MCF 10A (cell line): ENCODE data around the gene CFAP69. TPM values are rescaled to one million over a fixed set of nuclear protein-coding genes. Genes with fewer than 3 reads are reported as not detected.

Experiments used
- BruUV-seq: library from RNA; stranded (reverse); fragments of 400-500 nt; replicated peaks from 2 replicates; lab custom pipeline; 2021; lab: Mats Ljungman, UMichigan
- CTCF ChIA-PET: fragments of 300-600 bp; sonication (Branson Sonifier 250); formaldehyde crosslinking; extraction: SDS; loops from one replicate; lab custom pipeline; 2021; ENCODE audit warnings: antibody characterized with exemption, inconsistent platforms; lab: Yijun Ruan, JAX
- POLR2A ChIA-PET: fragments of 300-600, 350-650 bp; sonication (Branson Sonifier 250); formaldehyde crosslinking; extraction: SDS; loops from one replicate; lab custom pipeline; 2020; ENCODE audit warnings: antibody characterized with exemption, inconsistent platforms; lab: Yijun Ruan, JAX
- DNase-seq: peaks from one replicate; pipeline ENCODE4 v3.0.0-alpha.2; 2018; ENCODE audit not compliant: unreplicated experiment
- H3K27ac Mint-ChIP-seq: one replicate; pipeline ENCODE4 v1.8.0; 2022; ENCODE audit warnings: mild to moderate bottlenecking, low read depth, mixed read lengths; ENCODE audit not compliant: unreplicated experiment
- H3K27me3 Mint-ChIP-seq: one replicate; pipeline ENCODE4 v1.8.0; 2022; ENCODE audit warnings: mixed read lengths; ENCODE audit not compliant: insufficient read depth, unreplicated experiment
- H3K36me3 Mint-ChIP-seq: one replicate; pipeline ENCODE4 v1.8.0; 2022; ENCODE audit warnings: mild to moderate bottlenecking, moderate library complexity, mixed read lengths; ENCODE audit not compliant: insufficient read depth, unreplicated experiment
- H3K4me1 Mint-ChIP-seq: one replicate; pipeline ENCODE4 v1.8.0; 2022; ENCODE audit warnings: mixed read lengths; ENCODE audit not compliant: insufficient read depth, unreplicated experiment
- H3K4me3 Mint-ChIP-seq: one replicate; pipeline ENCODE4 v1.8.0; 2022; ENCODE audit warnings: mild to moderate bottlenecking, moderate library complexity, mixed read lengths; ENCODE audit not compliant: unreplicated experiment
- H3K9me3 Mint-ChIP-seq: one replicate; pipeline ENCODE4 v1.8.0; 2022; ENCODE audit warnings: mixed read lengths; ENCODE audit not compliant: unreplicated experiment
- CTCF ChIP-seq: fragments of 200-600 bp; IDR thresholded peaks from one replicate; pipeline ENCODE4 v1.8.0; 2022; ENCODE audit warnings: antibody characterized with exemption, mild to moderate bottlenecking; ENCODE audit not compliant: unreplicated experiment
- intact Hi-C: fragments of 100-400 bp; cut with micrococcal nuclease; formaldehyde crosslinking; loops from 2 replicates; pipeline ENCODE4 v1.14.1; 2022
- total RNA-seq: library from RNA; stranded (reverse); gene quantifications from 2 replicates; pipeline ENCODE4 v1.2.3, GENCODE V29; 2022

The CFAP69 gene
- total RNA-seq, 1 experiment from 2014 or later: 2.9 TPM

DNA sequence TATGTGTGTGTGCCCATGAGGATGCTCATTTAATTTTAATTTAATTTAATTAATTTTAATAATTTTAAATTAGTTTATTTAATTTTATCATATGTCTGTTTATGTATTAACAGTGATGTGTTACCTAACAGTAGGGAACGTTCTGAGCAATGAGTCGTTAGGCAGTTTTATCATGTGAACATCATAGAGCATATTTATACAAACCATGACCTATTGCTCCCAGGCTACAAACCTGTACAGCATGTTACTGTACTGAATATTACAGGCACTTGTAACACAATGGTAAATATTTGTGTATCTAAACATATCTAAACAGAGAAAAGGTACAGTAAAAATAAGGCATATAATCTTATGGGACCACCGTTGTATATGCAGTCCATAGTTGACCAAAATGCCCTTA, 13.7 kb upstream of the CFAP69 start:
- Mint-ChIP-seq H3K36me3 (no peaks in the 10 kb centered on the region), H3K4me3 (no peak overlapping the region), H3K9me3 (no peaks in the 10 kb centered on the region), H3K27me3 (peaks cover 10% of the 10 kb centered on the region), H3K27ac (no peak overlapping the region), H3K4me1 (no peaks in the 10 kb centered on the region)
- no peak for TF ChIP-seq CTCF
- DNase-seq: no peak
- CTCF ChIA-PET: no interaction called here
- POLR2A ChIA-PET: no interaction called here
- intact Hi-C loops: no loop called here
- BruUV-seq: no TSS peak

GRCh38 chr7:90232430-90232829, 12.5 kb upstream of the CFAP69 start:
- CTCF ChIA-PET: no interaction called here
- BruUV-seq: no TSS peak
- no peak for TF ChIP-seq CTCF
- Mint-ChIP-seq H3K9me3 (no peaks in the 10 kb centered on the region), H3K27ac (no peak overlapping the region), H3K4me3 (no peak overlapping the region), H3K36me3 (no peaks in the 10 kb centered on the region), H3K4me1 (no peaks in the 10 kb centered on the region), H3K27me3 (peaks cover under 1% of the 10 kb centered on the region)
- no peak for DNase-seq
- intact Hi-C loops: no loop called here
- POLR2A ChIA-PET: interaction anchor here (0.7 kb wide), 1 partner anchor 12 kb away, joined by 4 read pairs; no protein-coding TSS in a partner anchor

- no TSS peak for BruUV-seq
- intact Hi-C loops: no loop called here
- H3K36me3 Mint-ChIP-seq: no peaks in the 10 kb centered on the region
- ChIA-PET CTCF (no interaction called here), POLR2A (no interaction called here)
- H3K4me3 Mint-ChIP-seq: no peak overlapping the region
- no peak for TF ChIP-seq CTCF
- no peaks in the 10 kb centered on the region for H3K9me3 Mint-ChIP-seq
- no peaks in the 10 kb centered on the region for H3K27me3 Mint-ChIP-seq
- DNase-seq: no peak
- H3K27ac Mint-ChIP-seq: no peak overlapping the region
- H3K4me1 Mint-ChIP-seq: no peaks in the 10 kb centered on the region
Observed at GRCh38 chr7:90233569-90233968, 11.4 kb upstream of the CFAP69 start.

- BruUV-seq: no TSS peak
- CTCF ChIA-PET: no interaction called here
- POLR2A ChIA-PET: interaction anchor here (0.9 kb wide), 1 partner anchor 14 kb away, joined by 3 read pairs; no protein-coding TSS in a partner anchor
- Mint-ChIP-seq H3K27ac (no peak overlapping the region), H3K27me3 (no peaks in the 10 kb centered on the region), H3K9me3 (no peaks in the 10 kb centered on the region), H3K4me1 (no peaks in the 10 kb centered on the region), H3K36me3 (no peaks in the 10 kb centered on the region), H3K4me3 (no peak overlapping the region)
- TF ChIP-seq CTCF: no peak
- DNase-seq: no peak
- intact Hi-C loops: no loop called here
Observed at GRCh38 chr7:90236721-90237289, 8.2 kb upstream of the CFAP69 start.
